Measurements from ENCODE around the gene VPS13D.
A peak's percentile ranks its signal among the peaks of the same experiment; 100 is the strongest.
"Not testable (repeated sequence)": the region's sequence is repeated elsewhere in the genome, so short reads cannot be mapped to it uniquely, and the experiment has no call there.

VPS13D gene

DNA sequence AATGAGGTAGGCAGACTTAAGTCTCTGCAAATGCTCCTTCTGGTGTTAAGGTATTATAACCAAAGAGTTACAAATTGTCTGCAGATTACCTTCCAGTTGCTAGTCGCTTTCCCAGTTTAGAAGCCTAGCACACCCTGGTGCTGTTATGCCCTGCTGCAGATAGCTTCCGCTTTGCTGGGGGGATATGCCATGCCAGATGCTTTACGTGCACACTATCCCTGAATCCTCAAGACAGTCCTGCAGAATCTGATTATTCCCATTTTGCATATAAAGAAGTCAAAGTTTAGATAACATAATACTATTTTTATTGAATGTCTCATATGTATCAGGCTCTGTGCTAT lies 221.7 kb downstream of the VPS13D start:
- DNase-seq (ENCODE audit: low read depth): no peak

DNA sequence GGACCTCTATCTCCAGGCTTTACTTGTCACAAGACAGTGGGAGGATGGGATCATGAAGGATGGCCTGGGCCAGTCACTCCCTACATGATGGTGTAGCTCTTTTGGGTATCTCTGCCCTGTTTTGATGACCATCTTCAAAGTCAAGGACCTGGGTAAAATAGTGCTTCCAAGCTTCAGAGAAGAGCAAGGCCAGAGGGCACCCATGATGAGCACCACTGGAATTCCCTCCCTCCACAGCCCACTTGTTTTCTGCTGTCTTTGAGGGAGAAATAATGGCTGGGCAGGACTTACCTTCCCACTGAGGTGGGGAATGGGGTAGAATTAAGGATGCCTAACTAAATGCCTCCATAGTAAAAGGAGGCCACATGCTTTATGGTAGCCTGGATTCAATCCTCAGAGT lies 222.4 kb downstream of the VPS13D start:
- no peak for DNase-seq (ENCODE audit: low read depth)

- DNase-seq (ENCODE audit: low read depth): peak; percentile 28
These were observed 223.8 kb downstream of the VPS13D start for GRCh38 chr1:12453400-12454343.

DNA sequence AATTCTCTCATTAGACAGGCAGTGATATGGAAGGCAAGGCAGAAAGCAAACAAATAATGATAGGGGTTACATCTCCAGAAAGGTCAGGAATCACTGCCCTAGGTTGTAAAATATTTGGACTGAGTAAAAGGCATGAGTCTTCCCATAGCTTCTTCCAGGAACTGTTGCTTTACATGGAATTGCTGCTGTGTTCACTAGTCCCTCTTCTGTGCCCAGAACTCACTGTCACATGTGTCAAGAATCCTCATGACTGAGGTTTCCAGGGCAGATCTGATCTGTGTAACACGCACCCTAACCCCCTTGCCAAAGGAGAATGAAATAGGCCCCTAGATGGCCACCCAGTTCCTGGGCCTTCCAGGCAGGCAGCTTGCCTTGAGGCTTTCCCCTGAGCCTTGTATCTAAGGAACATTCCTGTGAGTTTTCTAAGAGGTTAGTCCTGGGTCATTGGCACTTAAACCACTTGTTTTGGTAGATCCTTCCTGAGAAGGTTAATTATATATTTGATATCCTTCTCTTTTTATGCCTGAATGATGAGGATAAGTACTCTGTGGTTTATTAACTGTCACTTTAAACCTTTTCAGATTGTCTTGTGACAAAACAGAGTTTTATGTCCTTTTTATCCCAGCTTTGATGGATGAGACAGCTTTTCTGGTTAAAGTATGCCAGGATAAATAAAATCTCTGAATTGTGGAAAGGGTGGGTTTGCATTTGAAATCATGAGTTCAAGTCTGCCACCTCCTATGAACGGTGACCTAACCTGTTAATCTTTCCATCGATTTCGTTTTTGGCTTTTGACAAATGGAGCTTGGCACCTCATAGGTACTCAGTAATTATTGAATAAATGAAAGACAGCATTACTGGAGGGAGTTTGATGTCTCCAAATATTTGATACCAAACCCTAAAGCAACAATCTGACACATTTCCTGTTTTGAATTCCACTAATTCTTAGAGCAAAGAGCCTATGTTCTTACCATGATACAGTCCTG lies 224.9 kb downstream of the VPS13D start:
- DNase-seq (ENCODE audit: low read depth): no peak

DNA sequence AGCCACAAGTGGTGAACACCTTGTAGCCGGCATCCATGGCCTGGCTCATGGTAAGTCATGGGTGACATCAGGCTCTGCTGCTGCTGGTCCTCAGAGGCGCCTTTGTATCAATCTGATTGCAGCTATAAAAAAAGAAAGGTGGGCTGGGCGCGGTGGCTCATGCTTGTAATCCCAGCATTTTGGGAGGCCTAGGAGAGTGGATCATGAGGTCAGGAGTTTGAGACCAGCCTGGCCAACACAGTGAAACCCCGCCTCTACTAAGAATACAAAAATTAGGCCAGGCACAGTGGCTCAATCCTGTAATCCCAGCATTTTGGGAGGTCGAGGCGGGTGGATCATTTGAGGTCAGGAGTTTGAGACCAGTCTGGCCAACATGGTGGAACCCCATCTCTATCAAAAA lies 226.3 kb downstream of the VPS13D start:
- DNase-seq (ENCODE audit: low read depth): not testable (repeated sequence)

- DNase-seq (ENCODE audit: low read depth): no peak
These were observed 227.1 kb downstream of the VPS13D start for GRCh38 chr1:12456979-12457378.

- DNase-seq (ENCODE audit: low read depth): no peak
These were observed 227.9 kb downstream of the VPS13D start for GRCh38 chr1:12457771-12458170.

DNA sequence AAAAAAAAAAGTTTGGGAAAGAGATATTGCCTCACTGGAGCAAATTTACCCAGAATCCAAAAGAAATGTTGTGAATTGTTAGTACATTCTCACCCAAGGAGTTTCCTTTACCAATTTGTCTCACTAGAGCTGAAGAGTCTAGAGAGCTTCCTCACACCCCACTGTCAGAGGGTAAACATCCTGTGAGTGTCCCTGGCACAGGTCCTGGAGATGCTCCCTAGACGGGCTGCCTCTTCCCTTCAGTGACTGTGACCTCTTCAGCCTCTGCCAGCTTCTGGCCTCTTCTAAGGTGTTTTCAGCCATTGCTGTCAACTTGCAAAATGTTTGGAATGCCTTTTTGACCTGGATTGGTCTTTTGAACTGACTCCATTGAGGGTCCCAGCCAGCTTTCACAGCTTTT lies 228.7 kb downstream of the VPS13D start:
- no peak for DNase-seq (ENCODE audit: low read depth)

GRCh38 chr1:12460121-12460520 lies 230.3 kb downstream of the VPS13D start:
- DNase-seq (ENCODE audit: low read depth): no peak

GRCh38 chr1:12460911-12461621 lies 231.2 kb downstream of the VPS13D start:
- no peak for DNase-seq (ENCODE audit: low read depth)

- DNase-seq (ENCODE audit: low read depth): no peak
These were observed 231.9 kb downstream of the VPS13D start for GRCh38 chr1:12461754-12462153.

- no peak for DNase-seq (ENCODE audit: low read depth)
These were observed 232.8 kb downstream of the VPS13D start for GRCh38 chr1:12462586-12462985.

DNA sequence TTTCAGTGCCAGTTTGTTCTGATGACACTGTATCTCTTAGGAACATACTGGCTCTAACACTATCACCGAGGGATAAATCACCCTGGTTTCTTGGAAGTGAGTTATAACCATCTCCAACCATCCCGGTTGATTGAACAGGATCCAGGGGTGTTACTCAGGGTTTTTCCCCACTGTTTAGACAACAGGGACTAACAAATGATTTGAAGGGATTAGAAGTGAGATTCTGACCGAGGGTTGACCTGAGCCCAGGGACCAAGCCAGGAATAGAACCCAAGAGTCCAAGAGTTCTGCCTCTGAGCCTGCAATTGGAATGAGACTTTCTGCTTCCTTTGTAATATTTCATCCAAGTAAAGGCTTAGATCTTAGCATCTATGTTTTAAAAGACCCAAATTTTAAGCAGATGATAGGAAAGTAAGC lies 234.2 kb downstream of the VPS13D start:
- no peak for DNase-seq (ENCODE audit: low read depth)

GRCh38 chr1:12464598-12465056 lies 234.8 kb downstream of the VPS13D start:
- DNase-seq (ENCODE audit: low read depth): no peak

- no peak for DNase-seq (ENCODE audit: low read depth)
These were observed 235.3 kb downstream of the VPS13D start for GRCh38 chr1:12465126-12465525.

GRCh38 chr1:12466816-12467215 lies 237.0 kb downstream of the VPS13D start:
- no peak for DNase-seq (ENCODE audit: low read depth)

DNA sequence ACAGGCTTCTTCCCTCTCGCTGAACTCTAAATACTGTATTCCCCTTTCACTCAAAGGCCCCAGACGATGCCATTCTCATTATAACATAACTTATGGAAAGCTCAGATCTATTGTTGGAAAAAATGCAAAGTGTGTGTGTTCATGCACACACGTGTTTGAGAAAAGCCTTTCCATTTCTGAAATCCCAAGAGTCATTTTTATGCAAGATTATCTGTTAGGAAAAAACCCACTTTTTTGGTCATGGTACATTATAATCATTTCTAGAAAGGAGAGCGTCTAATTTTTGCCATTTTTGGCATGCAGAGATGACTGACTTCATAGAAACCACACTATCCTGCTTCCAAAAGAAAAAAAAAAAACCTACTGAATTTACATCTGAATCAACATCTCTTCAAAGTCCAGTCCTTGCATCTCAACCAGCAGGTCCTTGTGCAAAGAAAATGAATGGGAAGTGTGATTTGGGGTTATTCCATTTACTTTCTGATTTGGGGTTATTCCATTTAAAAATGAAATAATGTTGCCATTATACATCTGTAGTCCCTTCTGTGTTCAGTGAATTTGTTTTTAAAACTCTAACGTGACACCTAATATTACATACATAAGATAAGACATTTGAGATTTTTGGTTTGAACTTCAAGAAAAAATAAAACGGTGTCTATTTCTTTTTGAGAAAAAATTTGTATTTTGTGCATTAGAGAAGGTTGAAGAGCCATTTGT lies 237.9 kb downstream of the VPS13D start:
- DNase-seq (ENCODE audit: low read depth): no peak

GRCh38 chr1:12468323-12468722 lies 238.5 kb downstream of the VPS13D start:
- no peak for DNase-seq (ENCODE audit: low read depth)

DNA sequence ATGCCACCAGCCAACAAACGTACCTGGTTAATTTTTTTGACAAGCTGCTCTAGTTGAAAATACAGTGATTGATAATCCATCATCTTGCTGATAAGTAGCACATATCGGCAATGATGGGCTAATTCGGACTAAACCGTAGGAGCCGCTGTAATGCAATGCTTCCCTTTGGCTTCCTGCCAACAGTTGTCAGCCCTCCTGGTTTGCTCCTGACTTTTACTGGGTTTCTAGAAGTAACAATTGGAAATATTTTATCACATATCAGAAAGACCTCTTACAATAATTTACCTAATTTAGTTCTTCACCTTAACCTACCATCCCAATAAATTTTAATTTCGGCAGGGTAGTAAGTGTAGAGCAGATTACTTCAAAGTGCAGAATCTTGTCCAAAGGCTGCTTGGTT lies 239.7 kb downstream of the VPS13D start:
- DNase-seq (ENCODE audit: low read depth): no peak

GRCh38 chr1:12469990-12470389 lies 240.2 kb downstream of the VPS13D start:
- DNase-seq (ENCODE audit: low read depth): no peak

DNA sequence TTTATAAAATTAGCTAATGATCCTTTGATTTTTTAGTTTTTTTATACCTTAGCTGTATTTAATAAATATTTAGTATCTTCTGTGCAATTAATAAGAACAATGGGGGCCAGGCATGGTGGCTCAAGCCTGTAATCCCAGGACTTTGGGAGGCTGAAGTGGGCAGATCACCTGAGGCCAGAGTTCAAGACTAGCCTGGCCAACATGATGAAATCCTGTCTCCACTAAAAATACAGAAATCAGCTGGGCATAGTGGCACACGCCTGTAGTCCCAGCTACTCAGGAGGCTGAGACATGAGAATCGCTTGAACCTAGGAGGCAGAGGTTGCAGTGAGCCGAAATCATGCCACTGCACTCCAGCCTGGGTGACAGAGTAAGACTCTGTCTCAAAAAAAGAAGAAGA lies 241.1 kb downstream of the VPS13D start:
- DNase-seq (ENCODE audit: low read depth): not testable (repeated sequence)
